Right lung (tissue), 10 donors: ENCODE results near the gene GIPC2. TPM values are rescaled to one million over a fixed set of nuclear protein-coding genes. Genes with fewer than 3 reads are reported as not detected.
"Not testable (repeated sequence)": the region's sequence is repeated elsewhere in the genome, so short reads cannot be mapped to it uniquely, and the experiment has no call there.

Experiments used
- DNase-seq, 2 donors: peaks; one replicate each; pipeline ENCODE4 v3.0.0-alpha.2; 2013
- long read RNA-seq, 8 donors: transcript quantifications; one replicate each; lab custom pipeline, GENCODE V29; 2026
- polyA plus RNA-seq, 5 donors: library from polyadenylated mRNA; unstranded; fragments of 120-200 nt; gene quantifications; one replicate each; pipeline versions ENCODE4 v1.2.1 to v1.2.3, GENCODE V29; 2013; ENCODE audit warnings: inconsistent platforms in 1 of 5, low replicate concordance in 1 of 5; ENCODE audit not compliant: insufficient read length in 5 of 5, insufficient read depth in 1 of 5

Gene GIPC2, protein sequence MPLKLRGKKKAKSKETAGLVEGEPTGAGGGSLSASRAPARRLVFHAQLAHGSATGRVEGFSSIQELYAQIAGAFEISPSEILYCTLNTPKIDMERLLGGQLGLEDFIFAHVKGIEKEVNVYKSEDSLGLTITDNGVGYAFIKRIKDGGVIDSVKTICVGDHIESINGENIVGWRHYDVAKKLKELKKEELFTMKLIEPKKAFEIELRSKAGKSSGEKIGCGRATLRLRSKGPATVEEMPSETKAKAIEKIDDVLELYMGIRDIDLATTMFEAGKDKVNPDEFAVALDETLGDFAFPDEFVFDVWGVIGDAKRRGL
- 1 to 10 TPM in 2 of 5 donors, under 1 TPM in 3; 0.67 to 1.6 (median 0.99) TPM for polyA plus RNA-seq
- long read RNA-seq, donor 1, partial matches to known transcripts: 0 of 2 reads
- long read RNA-seq, donor 1, other reads (novel, unspliced or antisense): 0 of 2 reads
- long read RNA-seq, donor 2: 0 reads
- long read RNA-seq, donor 3, partial matches to known transcripts: 0 of 1 reads
- long read RNA-seq, donor 3, other reads (novel, unspliced or antisense): 0 of 1 reads
- long read RNA-seq, donor 4: 0 reads
- long read RNA-seq, donor 5: 0 reads
- long read RNA-seq, donor 6, partial matches to known transcripts: 0 of 1 reads
- long read RNA-seq, donor 6, other reads (novel, unspliced or antisense): 0 of 1 reads
- long read RNA-seq, donor 7, partial matches to known transcripts: 0 of 1 reads
- long read RNA-seq, donor 7, other reads (novel, unspliced or antisense): 0 of 1 reads
- long read RNA-seq, donor 8: 0 reads

DNA sequence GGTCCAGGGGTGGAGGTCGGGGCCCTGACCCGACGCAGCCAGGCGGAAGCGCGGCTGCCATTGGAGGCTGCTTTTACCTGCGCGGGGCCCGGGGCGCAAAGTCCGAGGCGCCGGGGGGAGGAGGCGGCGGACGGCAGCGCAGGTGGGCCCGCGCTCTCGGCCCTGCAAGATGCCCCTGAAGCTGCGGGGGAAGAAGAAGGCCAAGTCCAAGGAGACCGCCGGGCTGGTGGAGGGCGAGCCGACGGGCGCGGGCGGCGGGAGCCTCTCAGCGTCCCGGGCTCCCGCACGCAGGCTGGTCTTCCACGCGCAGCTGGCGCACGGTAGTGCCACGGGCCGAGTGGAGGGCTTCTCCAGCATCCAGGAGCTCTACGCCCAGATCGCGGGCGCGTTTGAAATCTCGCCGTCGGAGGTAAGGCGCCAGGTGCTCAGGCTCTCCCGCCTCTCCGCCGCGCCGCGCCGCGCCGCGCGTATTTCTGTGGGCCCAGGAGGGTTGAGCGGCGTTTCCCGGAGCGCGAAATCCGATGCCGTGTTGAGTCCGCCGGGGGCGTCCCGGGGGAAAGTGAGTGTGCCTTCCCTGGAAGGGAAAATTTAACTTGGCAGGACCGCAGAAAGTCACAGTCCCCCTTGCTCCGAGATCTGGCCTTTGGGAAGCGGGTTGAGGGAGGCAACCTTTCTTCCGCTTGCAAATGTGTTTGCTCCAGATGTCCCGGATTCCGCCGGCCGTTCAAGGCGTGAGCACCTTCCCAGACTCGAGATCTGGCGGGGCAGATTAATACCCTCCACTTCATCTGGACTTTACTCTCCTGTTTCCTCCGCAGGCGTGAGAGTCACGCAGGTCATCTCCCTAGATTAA, at the start of gene GIPC2:
Gene GIPC2, plus strand, starts transcription at position 41 of the 853 bp plus-strand sequence. Its CDS starts 129 bp downstream, at position 170.
- DNase-seq: peak in 1 of 2 donors; percentile 26

DNA sequence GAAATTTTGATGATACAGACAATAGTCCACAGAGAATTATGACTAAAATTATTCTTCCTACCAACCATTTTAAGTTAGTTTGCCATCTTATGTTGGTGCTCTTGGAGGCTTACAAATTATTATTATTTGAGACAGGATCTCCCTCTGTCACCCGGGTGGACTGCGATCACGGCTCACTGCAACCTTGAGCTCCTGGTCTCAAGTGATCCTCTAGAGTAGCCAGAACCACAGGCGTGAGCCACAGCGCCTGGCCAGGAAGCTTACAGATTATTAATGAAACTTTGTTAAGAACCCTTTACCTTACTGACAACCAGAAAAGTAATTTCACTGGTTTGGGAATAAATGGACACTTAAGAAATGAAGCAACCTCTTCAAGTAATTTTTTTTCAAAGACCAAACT, 49.0 kb upstream of the GIPC2 start:
- no peak for DNase-seq

DNA sequence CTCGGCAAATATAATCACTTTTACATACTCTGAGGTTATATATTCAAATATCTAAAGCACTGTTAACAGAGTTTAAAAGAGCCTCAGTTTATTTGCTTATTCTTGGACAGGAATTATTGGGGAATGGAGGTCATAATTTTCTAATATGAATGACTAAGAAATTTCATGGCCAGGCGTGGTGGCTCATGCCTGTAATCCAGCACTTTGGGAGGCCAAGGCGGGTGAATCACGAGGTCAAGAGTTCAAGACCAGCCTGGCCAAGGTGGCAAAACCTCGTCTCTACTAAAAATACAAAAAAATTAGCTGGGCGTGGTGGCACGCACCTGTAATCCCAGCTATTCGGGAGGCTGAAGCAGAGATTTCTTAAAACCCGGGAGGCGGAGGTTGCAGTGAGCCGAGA, 45.2 kb upstream of the GIPC2 start:
- DNase-seq: not testable (repeated sequence)

DNA sequence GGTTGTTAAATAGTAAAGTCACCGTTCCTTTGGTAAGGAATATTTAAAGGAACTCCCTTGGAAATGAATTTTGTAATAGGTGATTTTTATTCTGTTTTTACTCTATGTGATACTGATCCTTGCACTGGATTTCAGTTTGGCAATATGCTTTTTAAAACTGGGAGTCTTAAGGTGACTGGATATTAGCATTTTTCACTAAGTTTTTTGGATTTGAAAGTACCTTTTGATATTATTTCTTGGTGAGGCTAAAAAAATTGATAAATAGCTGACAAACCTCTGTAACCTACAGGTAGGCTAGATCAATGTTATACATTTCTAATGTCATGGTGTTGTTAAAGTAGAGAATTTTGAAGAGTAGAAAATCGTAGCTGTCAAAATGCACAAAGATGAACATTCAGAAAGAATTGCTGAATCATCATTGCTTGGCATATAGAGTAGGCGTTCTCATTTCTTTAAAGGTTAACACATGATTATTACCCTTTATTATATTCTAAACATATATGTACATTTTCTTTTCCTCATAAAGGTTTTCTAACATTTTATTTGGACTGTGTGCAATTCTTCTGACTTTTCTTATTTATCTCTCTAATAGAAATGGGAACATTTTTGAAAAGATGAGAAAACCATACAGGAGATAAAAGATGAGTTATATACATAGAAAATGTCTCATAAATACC, 42.6 kb upstream of the GIPC2 start:
- no peak for DNase-seq

DNA sequence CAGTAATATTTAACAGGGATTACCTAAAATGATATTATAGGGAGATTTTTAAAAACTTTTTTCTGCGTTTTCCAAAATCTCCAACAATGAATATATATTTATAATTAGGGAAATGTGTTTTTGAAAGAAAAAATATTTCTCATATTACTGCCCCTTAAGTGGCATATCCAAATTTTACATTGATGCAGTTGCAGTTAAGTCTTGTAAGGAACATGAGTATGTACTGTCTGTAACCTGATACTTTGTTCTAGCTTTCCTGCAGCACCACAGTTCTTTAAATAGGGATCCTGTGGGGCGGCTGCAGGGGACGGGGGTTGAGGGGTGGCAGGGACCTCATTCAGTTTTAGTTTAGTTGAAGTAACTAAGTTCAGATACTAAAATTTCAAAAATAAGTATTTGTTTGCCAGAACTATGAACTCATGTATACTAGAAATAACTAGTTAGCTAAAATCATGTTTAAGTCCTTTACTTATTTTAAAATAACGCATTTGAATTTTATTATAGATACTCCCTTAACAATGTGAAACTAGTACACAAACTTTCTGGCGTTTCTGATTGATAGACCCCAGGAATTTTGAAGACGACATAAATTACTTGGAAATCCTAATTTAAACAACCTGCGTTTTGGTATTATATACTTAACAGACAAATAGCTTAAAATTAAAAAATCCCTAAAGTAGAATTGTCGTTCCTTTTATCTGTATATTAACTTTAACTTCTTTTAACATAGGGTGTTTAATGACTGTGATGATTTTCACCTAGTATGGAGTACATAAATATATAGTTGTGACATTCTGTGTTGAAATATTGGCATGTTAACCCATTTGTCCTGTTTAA, 41.7 kb upstream of the GIPC2 start:
- peak; percentile 57 to 58 for DNase-seq

DNA sequence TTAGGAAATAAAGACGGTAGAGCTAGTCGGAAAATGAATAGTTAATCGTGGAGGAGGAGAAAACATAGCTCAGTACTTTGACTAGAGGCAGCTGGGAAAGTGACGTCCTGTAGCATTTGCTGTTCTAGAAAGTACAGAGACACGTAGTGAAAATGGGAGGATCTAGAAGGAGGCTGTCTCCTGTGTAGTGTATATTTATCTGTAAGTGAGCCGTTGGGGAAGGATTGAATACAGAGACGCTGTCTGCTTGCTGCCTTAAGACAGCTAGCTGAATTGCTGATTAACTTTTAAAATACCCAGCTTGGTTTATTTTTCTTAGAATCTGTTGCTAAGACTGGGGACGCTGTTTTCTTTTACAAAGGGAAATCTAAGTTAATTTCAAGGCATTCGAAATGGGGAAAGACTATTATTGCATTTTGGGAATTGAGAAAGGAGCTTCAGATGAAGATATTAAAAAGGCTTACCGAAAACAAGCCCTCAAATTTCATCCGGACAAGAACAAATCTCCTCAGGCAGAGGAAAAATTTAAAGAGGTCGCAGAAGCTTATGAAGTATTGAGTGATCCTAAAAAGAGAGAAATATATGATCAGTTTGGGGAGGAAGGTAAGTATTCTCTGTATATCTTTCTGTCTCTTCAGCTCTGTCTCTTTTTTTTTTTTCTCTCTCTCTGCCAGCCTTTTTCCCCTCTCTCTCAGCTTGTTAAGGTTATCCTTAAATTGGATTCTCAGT, 40.9 kb upstream of the GIPC2 start, which contains the start of gene DNAJB4:
Gene DNAJB4, plus strand, starts transcription at position 221 of the 729 bp plus-strand sequence. Its CDS starts 172 bp downstream, at position 393.
- DNase-seq: peak; percentile 91 to 95

DNA sequence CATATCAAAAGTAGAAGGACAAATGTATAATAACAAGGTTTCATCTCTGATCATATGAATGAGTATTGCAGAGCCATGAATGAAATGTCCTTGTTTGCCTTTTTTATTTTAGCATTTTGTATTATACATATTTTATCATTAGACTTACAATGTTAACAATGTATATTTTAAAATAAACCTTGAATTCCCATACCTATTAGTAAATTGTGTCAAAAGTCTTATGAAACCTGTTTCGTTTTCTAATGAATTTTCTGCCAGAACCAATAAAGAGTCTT, 40.4 kb upstream of the GIPC2 start:
- DNase-seq: no peak

DNA sequence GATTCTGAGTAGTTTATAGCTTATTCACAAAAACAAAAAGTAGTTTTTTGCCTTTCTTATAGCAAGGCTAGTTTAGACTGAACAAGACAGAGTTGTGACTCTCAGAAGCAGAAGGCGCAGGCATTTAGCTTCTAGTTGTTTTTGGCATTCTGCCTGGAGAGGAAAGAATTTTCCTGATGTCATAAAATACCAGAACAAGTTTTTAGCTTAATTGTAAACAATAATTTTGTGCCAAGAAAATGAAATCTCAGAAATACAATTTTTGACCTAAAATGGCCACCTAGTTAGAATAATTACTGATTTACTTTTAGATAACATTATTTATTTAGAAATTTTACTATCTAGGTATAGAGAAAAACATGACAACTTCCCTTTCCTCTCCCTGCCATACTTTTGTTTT, 40.0 kb upstream of the GIPC2 start:
- peak; percentile 83 to 90 for DNase-seq

DNA sequence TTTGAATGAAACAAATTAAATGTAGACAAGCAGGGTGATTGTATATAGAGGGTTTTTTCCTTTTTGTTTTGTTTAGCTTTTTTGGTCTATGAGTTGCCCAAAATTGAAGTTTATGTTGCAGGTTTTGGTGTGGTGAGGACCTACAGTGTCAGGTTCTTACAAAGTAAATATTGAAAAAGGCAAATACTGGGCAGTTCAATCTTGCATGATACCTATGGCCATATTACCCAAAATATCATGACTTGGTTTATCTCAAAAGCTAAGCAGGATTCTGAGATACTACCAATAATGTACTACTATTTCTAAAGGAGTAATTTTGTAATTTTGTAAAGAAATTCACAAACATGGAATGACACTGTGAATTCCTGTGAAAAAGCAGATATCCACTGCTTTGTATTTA, 39.2 kb upstream of the GIPC2 start:
- no peak for DNase-seq

DNA sequence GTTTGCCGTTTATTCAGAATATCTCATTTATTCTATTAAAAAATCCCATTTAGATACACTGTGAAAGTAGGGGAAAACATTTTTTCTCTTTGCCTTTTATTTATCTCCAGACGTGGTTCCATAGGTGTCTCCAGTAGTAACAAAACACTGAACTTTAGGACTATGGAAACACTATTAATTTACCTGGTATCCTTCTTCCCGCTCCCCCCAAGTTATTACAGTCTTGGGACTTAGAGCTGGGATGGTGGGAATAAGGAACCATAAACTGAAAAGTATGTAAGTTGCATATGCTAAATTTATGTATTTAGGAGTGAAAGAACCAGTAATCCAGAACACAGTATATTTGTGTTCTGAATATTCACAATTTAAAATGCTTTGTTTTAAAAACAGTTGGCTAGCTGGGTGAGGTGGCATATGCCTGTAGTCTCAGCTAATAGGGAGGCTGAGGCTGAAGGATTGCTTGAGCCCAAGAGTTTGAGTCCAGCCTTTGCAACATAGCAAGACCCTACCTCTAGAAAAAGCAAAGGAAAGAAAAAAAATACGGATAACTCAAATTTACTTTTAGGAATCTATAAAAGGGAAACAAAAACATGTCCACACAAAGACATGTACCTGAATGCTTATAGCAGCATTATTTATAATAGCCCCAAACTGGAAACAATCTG, 38.0 kb upstream of the GIPC2 start:
- DNase-seq: no peak

DNA sequence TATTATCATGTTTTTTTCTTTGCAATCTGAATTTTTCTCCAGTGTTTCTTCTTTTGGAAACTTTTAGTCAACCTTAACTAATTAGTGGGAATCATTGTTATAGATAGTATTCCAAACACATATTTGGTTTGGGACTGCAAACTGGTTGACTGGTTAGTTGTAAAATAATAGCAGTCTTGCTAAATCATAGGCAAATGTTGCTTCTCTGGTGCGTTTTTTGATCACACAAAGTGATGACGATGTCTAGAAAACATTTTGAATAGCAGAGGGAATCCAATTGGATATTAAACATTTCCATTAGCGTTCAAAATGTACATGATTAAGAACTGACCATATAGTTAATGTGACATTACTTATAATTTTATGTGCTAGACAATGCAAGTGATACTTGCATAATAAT, 36.5 kb upstream of the GIPC2 start:
- no peak for DNase-seq

DNA sequence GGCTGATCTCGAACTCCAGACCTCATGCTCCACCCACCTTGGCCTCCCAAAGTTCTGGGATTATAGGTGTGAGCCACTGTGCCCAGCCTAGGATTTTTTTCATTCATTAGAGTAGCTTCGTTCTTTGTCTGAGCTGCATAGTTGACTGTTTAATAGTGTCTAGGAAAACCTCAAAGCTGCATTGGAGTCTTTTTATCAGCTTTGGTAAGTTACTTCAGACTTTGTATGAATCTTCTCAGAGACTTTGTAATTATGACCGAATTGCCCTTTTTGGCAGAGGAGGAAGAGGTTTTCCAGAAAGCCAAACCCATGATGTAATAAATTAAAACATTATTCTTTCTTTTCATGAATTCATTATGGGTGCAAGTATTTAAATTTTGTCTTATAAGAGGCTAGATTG, 35.9 kb upstream of the GIPC2 start:
- DNase-seq: no peak

DNA sequence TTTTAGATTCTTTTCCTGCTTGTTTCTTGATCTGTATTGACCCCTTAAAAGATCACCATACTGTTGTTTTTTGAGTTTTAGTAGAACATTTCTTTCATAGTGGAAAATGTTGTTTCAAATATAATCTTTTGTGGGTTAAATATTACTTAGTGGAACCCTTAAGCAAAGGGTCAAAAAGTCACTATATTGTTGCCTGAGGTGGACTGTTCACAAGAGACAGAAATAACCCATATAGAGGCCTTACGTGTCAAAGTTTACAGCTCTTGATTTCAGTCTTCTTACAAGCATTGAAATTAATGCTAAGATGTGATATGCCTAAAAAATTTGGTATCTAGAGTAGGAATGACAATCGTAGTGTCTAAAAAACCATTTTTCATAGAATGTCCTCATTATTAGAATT, 34.7 kb upstream of the GIPC2 start:
- no peak for DNase-seq

DNA sequence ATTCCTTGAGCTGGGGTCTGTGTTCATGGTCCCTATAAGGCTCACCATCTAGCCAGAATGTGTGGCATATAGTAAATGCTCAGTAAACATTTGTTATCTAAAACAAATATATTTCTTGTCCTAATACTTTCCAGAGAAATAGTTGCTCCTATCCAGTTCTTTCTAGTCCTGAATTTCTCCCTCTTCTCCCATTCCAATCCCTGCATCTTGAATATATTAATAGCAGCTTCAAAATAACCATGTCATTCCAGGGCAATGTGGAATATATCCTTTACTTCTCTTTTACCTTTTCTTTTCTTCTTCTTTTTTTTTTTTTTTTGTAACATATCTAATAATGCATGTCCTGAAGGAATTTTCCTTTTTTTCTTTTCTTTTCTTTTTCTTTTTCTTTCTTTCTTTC, 30.6 kb upstream of the GIPC2 start:
- DNase-seq: no peak

DNA sequence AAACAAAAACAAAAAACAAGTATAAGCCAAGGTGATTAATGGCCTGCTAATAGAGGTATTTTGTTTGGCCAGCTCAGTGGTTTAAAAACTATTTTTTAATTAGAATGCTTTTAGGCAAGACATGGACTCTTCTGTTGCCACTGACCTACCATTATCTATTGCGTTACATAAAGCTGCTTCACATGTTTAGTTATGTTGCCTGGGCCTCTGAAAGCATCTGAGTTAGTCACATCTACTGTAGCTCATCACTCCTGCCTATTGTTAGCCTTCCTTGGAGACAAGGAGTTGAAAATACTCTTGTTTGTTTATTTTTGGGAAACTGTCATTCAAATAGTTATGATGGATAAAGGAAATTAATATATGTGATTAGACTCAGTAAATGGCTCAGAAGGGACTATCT, 26.7 kb upstream of the GIPC2 start:
- DNase-seq: no peak

DNA sequence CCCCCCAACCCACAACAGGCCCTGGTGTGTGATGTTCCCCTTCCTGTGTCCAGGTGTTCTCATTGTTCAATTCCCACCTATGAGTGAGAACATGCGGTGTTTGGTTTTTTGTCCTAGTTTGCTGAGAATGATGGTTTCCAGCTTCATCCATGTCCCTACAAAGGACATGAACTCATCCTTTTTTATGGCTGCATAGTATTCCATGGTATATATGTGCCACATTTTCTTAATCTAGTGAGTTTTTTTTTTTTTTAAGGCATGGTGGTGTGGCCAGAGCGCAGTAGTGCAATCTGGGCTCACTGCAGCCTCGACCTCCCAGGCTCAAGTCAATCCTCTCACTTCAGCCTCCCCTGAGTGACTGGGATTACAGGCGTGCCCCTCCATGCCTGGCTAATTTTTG, 24.6 kb upstream of the GIPC2 start:
- DNase-seq: not testable (repeated sequence)

DNA sequence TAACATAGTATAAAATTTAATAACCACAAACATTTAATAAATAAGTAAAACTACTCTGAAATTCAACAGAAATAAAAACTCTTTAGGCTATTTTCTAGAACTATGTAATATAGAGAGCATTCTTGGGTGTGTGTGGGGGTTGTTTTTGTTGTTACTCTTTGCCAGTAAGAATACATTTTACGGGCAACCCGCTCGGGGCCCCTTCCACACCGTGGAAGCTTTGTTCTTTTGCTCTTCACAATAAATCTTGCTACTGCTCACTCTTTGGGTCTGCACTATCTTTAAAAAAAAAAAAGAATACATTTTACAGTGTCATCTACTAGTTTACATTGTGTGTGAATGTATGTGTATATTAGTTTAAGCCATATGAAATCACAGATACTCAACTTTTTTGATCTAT, 16.0 kb upstream of the GIPC2 start:
- no peak for DNase-seq

DNA sequence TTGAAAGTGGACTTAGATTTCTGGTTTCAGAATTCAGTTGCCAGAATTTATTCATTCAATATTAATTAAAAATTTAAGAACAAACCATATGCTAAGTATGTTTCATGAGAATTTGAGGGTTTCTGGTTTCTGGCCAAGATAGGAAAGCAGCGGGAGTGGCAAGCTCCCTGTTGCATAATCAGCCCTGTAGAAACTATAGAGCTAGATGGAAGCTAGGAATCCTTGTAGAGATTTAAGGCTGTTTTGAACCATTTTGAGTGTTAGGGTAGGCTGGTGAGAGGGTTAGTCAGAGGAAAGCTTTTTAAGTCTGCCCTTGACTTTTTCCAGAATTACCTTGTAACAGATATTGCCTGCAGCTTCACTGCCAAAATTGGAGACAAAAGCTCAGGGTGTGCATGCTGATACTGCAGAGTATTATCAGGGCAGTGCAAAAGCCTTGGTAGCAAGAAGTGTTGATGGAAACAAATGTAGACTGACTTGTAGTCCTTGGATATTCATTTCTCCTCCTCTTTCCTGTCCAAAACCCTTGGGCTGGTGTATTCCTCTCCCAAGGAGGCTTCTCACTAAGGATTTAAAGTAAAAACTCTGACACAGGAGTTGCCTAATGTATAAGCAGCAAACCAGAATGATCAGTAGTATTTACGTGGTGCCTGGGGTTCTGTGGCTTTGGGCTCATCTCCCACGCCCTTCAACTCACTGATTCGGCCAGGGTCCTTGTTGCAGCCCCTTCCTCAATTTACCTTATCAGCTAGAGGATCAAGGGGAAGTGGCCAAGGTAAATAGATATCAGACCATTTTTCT, 12.6 kb upstream of the GIPC2 start:
- DNase-seq: no peak

DNA sequence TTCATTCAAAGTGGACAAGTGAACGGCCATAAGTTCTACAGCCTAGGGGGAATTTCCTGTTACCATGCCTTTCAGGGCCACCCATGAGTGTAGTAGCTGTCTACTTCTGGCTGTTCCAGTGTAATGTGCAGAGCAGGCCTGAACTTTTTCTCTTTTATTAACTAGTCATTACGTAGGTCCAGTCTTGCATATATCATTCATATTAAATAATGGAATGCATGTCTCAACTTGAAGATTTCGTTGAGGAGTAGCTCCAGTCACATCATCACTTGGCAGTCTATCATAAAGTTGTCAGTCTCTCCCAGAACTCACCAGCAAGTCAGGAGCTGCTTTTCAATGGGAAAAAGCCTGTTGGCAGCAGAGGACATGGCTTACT, 12.0 kb upstream of the GIPC2 start:
- no peak for DNase-seq
